ENCODE data around the gene PRKN.

The PRKN gene

GRCh38 chr6:162373868-162374267, 353.7 kb downstream of the PRKN start:
- TF ChIP-seq ZNF274 (IDR thresholded peaks at IDR 0.05; ENCODE audit: low read depth, low read length): no peak
- H3K4me3 ChIP-seq (ENCODE audit: low read length): no peak overlapping the region

- TF ChIP-seq ZNF274 (IDR thresholded peaks at IDR 0.05; ENCODE audit: low read depth, low read length): no peak
- no peak overlapping the region for H3K4me3 ChIP-seq (ENCODE audit: low read length)
Measured at GRCh38 chr6:162373192-162373591, 354.4 kb downstream of the PRKN start.

GRCh38 chr6:162372106-162372505, 355.5 kb downstream of the PRKN start:
- TF ChIP-seq ZNF274 (IDR thresholded peaks at IDR 0.05; ENCODE audit: low read depth, low read length): no peak
- H3K4me3 ChIP-seq (ENCODE audit: low read length): no peak overlapping the region

GRCh38 chr6:162371121-162371520, 356.4 kb downstream of the PRKN start:
- no peak for TF ChIP-seq ZNF274 (IDR thresholded peaks at IDR 0.05; ENCODE audit: low read depth, low read length)
- H3K4me3 ChIP-seq (ENCODE audit: low read length): no peak overlapping the region

GRCh38 chr6:162369091-162369490, 358.5 kb downstream of the PRKN start:
- H3K4me3 ChIP-seq (ENCODE audit: low read length): no peak overlapping the region
- no peak for TF ChIP-seq ZNF274 (IDR thresholded peaks at IDR 0.05; ENCODE audit: low read depth, low read length)

- TF ChIP-seq ZNF274 (IDR thresholded peaks at IDR 0.05; ENCODE audit: low read depth, low read length): no peak
- no peak overlapping the region for H3K4me3 ChIP-seq (ENCODE audit: low read length)
Measured at GRCh38 chr6:162364488-162364887, 363.1 kb downstream of the PRKN start.

GRCh38 chr6:162363757-162364156, 363.8 kb downstream of the PRKN start:
- no peak for TF ChIP-seq ZNF274 (IDR thresholded peaks at IDR 0.05; ENCODE audit: low read depth, low read length)
- no peak overlapping the region for H3K4me3 ChIP-seq (ENCODE audit: low read length)

- no peak overlapping the region for H3K4me3 ChIP-seq (ENCODE audit: low read length)
- no peak for TF ChIP-seq ZNF274 (IDR thresholded peaks at IDR 0.05; ENCODE audit: low read depth, low read length)
Measured at GRCh38 chr6:162360901-162361567, 366.5 kb downstream of the PRKN start.

- no peak overlapping the region for H3K4me3 ChIP-seq (ENCODE audit: low read length)
- TF ChIP-seq ZNF274 (IDR thresholded peaks at IDR 0.05; ENCODE audit: low read depth, low read length): no peak
Measured at GRCh38 chr6:162358625-162359024, 368.9 kb downstream of the PRKN start.

- H3K4me3 ChIP-seq (ENCODE audit: low read length): no peak overlapping the region
- no peak for TF ChIP-seq ZNF274 (IDR thresholded peaks at IDR 0.05; ENCODE audit: low read depth, low read length)
Measured at GRCh38 chr6:162345051-162345511, 382.5 kb downstream of the PRKN start.

GRCh38 chr6:162344646-162345010, 382.9 kb downstream of the PRKN start:
- no peak overlapping the region for H3K4me3 ChIP-seq (ENCODE audit: low read length)
- no peak for TF ChIP-seq ZNF274 (IDR thresholded peaks at IDR 0.05; ENCODE audit: low read depth, low read length)

- H3K4me3 ChIP-seq (ENCODE audit: low read length): no peak overlapping the region
- TF ChIP-seq ZNF274 (IDR thresholded peaks at IDR 0.05; ENCODE audit: low read depth, low read length): no peak
Measured at GRCh38 chr6:162343936-162344645, 383.5 kb downstream of the PRKN start.

- no peak overlapping the region for H3K4me3 ChIP-seq (ENCODE audit: low read length)
- no peak for TF ChIP-seq ZNF274 (IDR thresholded peaks at IDR 0.05; ENCODE audit: low read depth, low read length)
Measured at GRCh38 chr6:162343198-162343935, 384.2 kb downstream of the PRKN start.

- H3K4me3 ChIP-seq (ENCODE audit: low read length): no peak overlapping the region
- no peak for TF ChIP-seq ZNF274 (IDR thresholded peaks at IDR 0.05; ENCODE audit: low read depth, low read length)
Measured at GRCh38 chr6:162337412-162337811, 390.2 kb downstream of the PRKN start.

GRCh38 chr6:162336359-162336758, 391.2 kb downstream of the PRKN start:
- no peak overlapping the region for H3K4me3 ChIP-seq (ENCODE audit: low read length)
- TF ChIP-seq ZNF274 (IDR thresholded peaks at IDR 0.05; ENCODE audit: low read depth, low read length): no peak

Data from GM08714 (cell line).